ENCODE measurements around the gene TUFM. TPM values are rescaled to one million over a fixed set of nuclear protein-coding genes. Genes with fewer than 3 reads are reported as not detected.

The TUFM gene
- polyA plus RNA-seq, 3 donors = 146 to 157 (median 148) TPM

DNA sequence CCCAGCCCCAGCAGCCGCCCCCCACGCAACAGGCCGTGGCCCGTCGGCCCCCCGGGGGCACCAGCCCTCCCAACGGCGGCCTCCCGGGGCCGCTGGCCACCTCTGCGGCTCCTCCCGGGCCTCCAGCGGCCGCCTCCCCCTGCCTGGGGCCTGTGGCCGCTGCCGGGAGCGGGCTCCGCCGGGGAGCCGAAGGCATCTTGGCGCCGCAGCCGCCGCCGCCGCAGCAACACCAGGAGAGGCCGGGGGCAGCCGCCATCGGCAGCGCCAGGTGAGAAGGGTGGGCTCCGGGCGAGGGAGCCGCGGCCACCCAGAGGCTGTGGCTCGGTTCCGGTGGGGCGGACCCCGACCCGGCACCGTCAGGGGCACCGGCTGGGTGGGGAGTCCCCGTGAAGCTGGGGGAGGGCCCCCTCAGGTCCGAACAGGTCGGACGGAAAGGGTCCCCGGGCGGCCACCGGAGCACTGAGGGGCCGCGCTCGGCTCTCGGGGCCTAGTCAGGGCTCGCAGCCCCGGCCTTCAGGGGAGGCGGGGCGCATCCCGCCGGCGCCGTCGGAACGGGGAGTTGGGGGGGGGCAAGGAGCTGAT is 22.8 kb downstream of the TUFM start:
- Mint-ChIP-seq H3K27ac (peak overlapping the region; percentile 98 to 99 (median 99)), H3K36me3 (peaks cover 33 to 36% of the 10 kb centered on the region in 2 donors), H3K27me3 (ENCODE audit: low read depth in 3 of 3) (peaks cover 0 to 1% (median 0%) of the 10 kb centered on the region in 3 donors), H3K4me3 (peak overlapping the region; percentile 95 to 98), H3K9me3 (peaks cover 0 to 5% (median 0%) of the 10 kb centered on the region in 7 donors), H3K4me1 (peaks cover 24% of the 10 kb centered on the region)
- no peak for DNase-seq
- WGBS (ENCODE audit: insufficient coverage) = under 1% methylated on average over 59 of the region's 62 CpGs
- peak overlapping the region; percentile 82 for H3K4me2 ChIP-seq (replicated peaks; ENCODE audit: extremely low read depth, low read length, poor library complexity, severe bottlenecking)
- H3K9me3 ChIP-seq (replicated peaks in 1 of 2; ENCODE audit: control insufficient read depth in 1 of 2, insufficient read depth in 1 of 2, low read length in 2 of 2) = peaks cover 0 to 3% of the 10 kb centered on the region in 2 donors
- H3K27ac ChIP-seq (ENCODE audit: low read depth in 1 of 2, low read length in 2 of 2) = peak overlapping the region; percentile 87 to 97
- H3K27me3 ChIP-seq (ENCODE audit: control insufficient read depth in 2 of 2, insufficient read depth in 2 of 2, low read length in 2 of 2) = no peaks in the 10 kb centered on the region
- peaks cover 65% of the 10 kb centered on the region for H3K79me2 ChIP-seq (ENCODE audit: insufficient read depth, low read length)
- H2AFZ ChIP-seq (ENCODE audit: insufficient read depth, low read depth, low read length, poor library complexity, severe bottlenecking) = peak overlapping the region; percentile 59
- H3K9ac ChIP-seq (ENCODE audit: insufficient read depth, low read length, poor library complexity, severe bottlenecking) = peak overlapping the region; percentile 100
- H3K4me1 ChIP-seq (ENCODE audit: control insufficient read depth in 1 of 2, insufficient read depth in 2 of 2, low read length in 2 of 2) = peaks cover 30 to 37% of the 10 kb centered on the region in 2 donors
- peak overlapping the region; percentile 58 to 94 (median 84) for H3K4me3 ChIP-seq (replicated peaks in 1 of 3; ENCODE audit: low read depth in 2 of 3, low read length in 3 of 3)
- intact Hi-C loops (cut with micrococcal nuclease) = loop anchor here in 1 of 2 donors (5.0 kb wide), 1 partner anchor 39 kb away; the partner anchor contains the start of gene SH2B1
- TF ChIP-seq, protein P1, sequence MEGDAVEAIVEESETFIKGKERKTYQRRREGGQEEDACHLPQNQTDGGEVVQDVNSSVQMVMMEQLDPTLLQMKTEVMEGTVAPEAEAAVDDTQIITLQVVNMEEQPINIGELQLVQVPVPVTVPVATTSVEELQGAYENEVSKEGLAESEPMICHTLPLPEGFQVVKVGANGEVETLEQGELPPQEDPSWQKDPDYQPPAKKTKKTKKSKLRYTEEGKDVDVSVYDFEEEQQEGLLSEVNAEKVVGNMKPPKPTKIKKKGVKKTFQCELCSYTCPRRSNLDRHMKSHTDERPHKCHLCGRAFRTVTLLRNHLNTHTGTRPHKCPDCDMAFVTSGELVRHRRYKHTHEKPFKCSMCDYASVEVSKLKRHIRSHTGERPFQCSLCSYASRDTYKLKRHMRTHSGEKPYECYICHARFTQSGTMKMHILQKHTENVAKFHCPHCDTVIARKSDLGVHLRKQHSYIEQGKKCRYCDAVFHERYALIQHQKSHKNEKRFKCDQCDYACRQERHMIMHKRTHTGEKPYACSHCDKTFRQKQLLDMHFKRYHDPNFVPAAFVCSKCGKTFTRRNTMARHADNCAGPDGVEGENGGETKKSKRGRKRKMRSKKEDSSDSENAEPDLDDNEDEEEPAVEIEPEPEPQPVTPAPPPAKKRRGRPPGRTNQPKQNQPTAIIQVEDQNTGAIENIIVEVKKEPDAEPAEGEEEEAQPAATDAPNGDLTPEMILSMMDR (IDR thresholded peaks at IDR 0.05) = no peak
- peaks cover 44% of the 10 kb centered on the region for H4K20me1 ChIP-seq (ENCODE audit: insufficient read depth, low read length)
- peaks cover 32 to 35% of the 10 kb centered on the region in 2 donors for H3K36me3 ChIP-seq (replicated peaks in 1 of 2; ENCODE audit: control insufficient read depth in 1 of 2, insufficient read depth in 2 of 2, low read length in 2 of 2)

DNA sequence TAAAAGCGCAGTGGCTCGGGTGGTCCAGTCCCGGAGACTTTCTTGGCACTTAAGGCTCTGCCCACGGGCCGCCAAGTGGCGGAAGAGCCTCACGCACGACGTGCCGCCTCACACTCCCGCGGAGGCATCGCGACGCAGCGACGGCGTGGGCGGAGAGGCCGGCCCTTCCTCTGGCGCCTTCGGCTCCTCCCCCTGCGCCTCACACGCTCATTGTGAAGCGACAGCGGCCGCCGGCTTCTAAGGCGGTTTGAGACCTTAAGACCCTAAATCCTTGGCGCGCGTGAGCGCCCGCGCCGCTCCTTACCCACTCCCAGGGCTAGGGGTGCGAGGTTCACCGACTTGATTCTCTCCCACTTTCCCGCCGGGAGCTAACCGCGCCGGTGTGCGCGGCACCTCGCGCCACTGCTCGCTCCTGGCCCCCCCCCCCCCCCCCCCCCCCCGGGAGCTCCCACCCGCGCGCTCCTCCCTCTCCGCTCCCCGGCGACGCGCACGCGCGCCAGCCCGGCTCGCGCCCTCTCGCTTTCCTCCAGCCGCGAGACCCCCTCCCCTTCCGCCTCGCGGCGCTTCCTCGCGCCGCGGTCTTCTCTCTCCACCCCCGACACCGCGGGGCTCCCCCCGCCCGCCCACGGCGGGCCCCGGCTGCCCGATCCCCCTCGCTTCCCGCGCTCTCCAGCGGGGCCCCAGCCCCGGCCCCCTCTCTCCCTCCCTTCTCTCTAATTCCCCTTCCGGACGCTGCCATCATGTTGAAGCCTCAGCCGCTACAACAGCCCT is 23.4 kb downstream of the TUFM start, which contains the start of gene ATXN2L:
Gene ATXN2L (plus strand): TSS at position 480 of the 771 bp plus-strand sequence. CDS start 261 bp downstream, at position 741.
- Histone ChIP-seq H3K4me1 (ENCODE audit: control insufficient read depth in 1 of 2, insufficient read depth in 2 of 2, low read length in 2 of 2) (peaks cover 30 to 37% of the 10 kb centered on the region in 2 donors), H3K79me2 (ENCODE audit: insufficient read depth, low read length) (peaks cover 58% of the 10 kb centered on the region), H2AFZ (ENCODE audit: insufficient read depth, low read depth, low read length, poor library complexity, severe bottlenecking) (peak within 1 kb of the TSS; percentile 63), H3K27me3 (ENCODE audit: control insufficient read depth in 2 of 2, insufficient read depth in 2 of 2, low read length in 2 of 2) (no peaks in the 10 kb centered on the region), H3K9me3 (replicated peaks in 1 of 2; ENCODE audit: control insufficient read depth in 1 of 2, insufficient read depth in 1 of 2, low read length in 2 of 2) (peaks cover 0 to 3% of the 10 kb centered on the region in 2 donors), H3K36me3 (replicated peaks in 1 of 2; ENCODE audit: control insufficient read depth in 1 of 2, insufficient read depth in 2 of 2, low read length in 2 of 2) (peaks cover 25 to 28% of the 10 kb centered on the region in 2 donors), H3K9ac (ENCODE audit: insufficient read depth, low read length, poor library complexity, severe bottlenecking) (peak within 1 kb of the TSS; percentile 100), H4K20me1 (ENCODE audit: insufficient read depth, low read length) (peaks cover 38% of the 10 kb centered on the region), H3K4me3 (replicated peaks in 1 of 3; ENCODE audit: low read depth in 2 of 3, low read length in 3 of 3) (peak within 1 kb of the TSS; percentile 58 to 94 (median 84)), H3K27ac (ENCODE audit: low read depth in 1 of 2, low read length in 2 of 2) (peak within 1 kb of the TSS; percentile 87 to 97), H3K4me2 (replicated peaks; ENCODE audit: extremely low read depth, low read length, poor library complexity, severe bottlenecking) (peak within 1 kb of the TSS; percentile 82)
- H3K9me3 Mint-ChIP-seq = peaks cover 0 to 5% (median 0%) of the 10 kb centered on the region in 7 donors
- TF ChIP-seq, protein P1 (IDR thresholded peaks at IDR 0.05) = no peak
- H3K27me3 Mint-ChIP-seq (ENCODE audit: low read depth in 3 of 3) = peaks cover 0 to 1% (median 0%) of the 10 kb centered on the region in 3 donors
- peak within 1 kb of the TSS; percentile 98 to 99 (median 99) for H3K27ac Mint-ChIP-seq
- intact Hi-C loops (cut with micrococcal nuclease) = loop anchor here in 1 of 2 donors (5.0 kb wide), 1 partner anchor 40 kb away; the partner anchor contains the start of gene SH2B1
- under 1% methylated on average over 49 of the region's 91 CpGs for WGBS (ENCODE audit: insufficient coverage)
- DNase-seq = peak; percentile 93 to 96 (median 94)
- H3K4me3 Mint-ChIP-seq = peak within 1 kb of the TSS; percentile 95 to 98
- H3K4me1 Mint-ChIP-seq = peaks cover 24% of the 10 kb centered on the region
- H3K36me3 Mint-ChIP-seq = peaks cover 26 to 29% of the 10 kb centered on the region in 2 donors

Data from CD14-positive monocyte (primary cell).